ENCODE data around the gene TMEM237. TPM values are rescaled to one million over a fixed set of nuclear protein-coding genes. Genes with fewer than 3 reads are reported as not detected.

The TMEM237 gene
- total RNA-seq, 1 experiment from 2014 or later: 30.6 TPM

- peaks cover 24% of the 10 kb centered on the region for H3K36me3 ChIP-seq (ENCODE audit: control insufficient read depth, insufficient read depth, low read length)
- POLR2A ChIA-PET: no interaction called here
- intact Hi-C loops (cut with micrococcal nuclease; ENCODE audit: unreplicated experiment): no loop called here
These were observed 12.3 kb downstream of the TMEM237 start for GRCh38 chr2:201631041-201631440.

GRCh38 chr2:201630577-201630976, 12.7 kb downstream of the TMEM237 start:
- H3K4me1 ChIP-seq (ENCODE audit: control insufficient read depth, insufficient read depth, low read length): no peaks in the 10 kb centered on the region
- POLR2A ChIA-PET: no interaction called here
- H3K4me3 ChIP-seq (ENCODE audit: low read depth in 2 of 2, low read length in 2 of 2): no peak overlapping the region
- in situ Hi-C loops (cut with HindIII; ENCODE audit: low pct_unique_long_range_greater_than_20kb, low sequenced_read_pairs): no loop called here
- ATAC-seq (no peak), DNase-seq (ENCODE audit: low read depth, low spot score) (no peak)
- CTCF ChIA-PET: no interaction called here
- H3K27me3 ChIP-seq (ENCODE audit: control insufficient read depth, insufficient read depth, low read length): no peaks in the 10 kb centered on the region
- BruUV-seq (replicated peaks): no TSS peak
- peaks cover 24% of the 10 kb centered on the region for H3K36me3 ChIP-seq (ENCODE audit: control insufficient read depth, insufficient read depth, low read length)
- H3K27ac ChIP-seq (ENCODE audit: low read length): no peak overlapping the region
- H3K9me3 ChIP-seq (ENCODE audit: control insufficient read depth, insufficient read depth, low read depth, low read length): no peaks in the 10 kb centered on the region
- TF ChIP-seq TCF7L2 (IDR thresholded peaks at IDR 0.05; ENCODE audit: low read depth, low read length): no peak
- TF ChIP-seq CTCF (IDR thresholded peaks at IDR 0.05): no peak
- no peak for TF ChIP-seq SIN3A (IDR thresholded peaks at IDR 0.05; ENCODE audit: borderline replicate concordance, insufficient read depth, low read depth, low read length)
- no peak for TF ChIP-seq POLR2AphosphoS5 (IDR thresholded peaks at IDR 0.05; ENCODE audit: low read depth, low read length)
- TF ChIP-seq REST (IDR thresholded peaks at IDR 0.05; ENCODE audit: insufficient read depth in 1 of 2, low read depth in 2 of 2, low read length in 1 of 2): no peak
- intact Hi-C loops (cut with micrococcal nuclease; ENCODE audit: unreplicated experiment): no loop called here

More at GRCh38 chr2:201631041-201631440, 12.3 kb downstream of the TMEM237 start:
- Histone ChIP-seq H3K9me3 (ENCODE audit: control insufficient read depth, insufficient read depth, low read depth, low read length) (no peaks in the 10 kb centered on the region), H3K27ac (ENCODE audit: low read length) (no peak overlapping the region), H3K4me1 (ENCODE audit: control insufficient read depth, insufficient read depth, low read length) (no peaks in the 10 kb centered on the region), H3K4me3 (ENCODE audit: low read depth in 2 of 2, low read length in 2 of 2) (no peak overlapping the region), H3K27me3 (ENCODE audit: control insufficient read depth, insufficient read depth, low read length) (no peaks in the 10 kb centered on the region)
- ATAC-seq: no peak
- no peak for DNase-seq (ENCODE audit: low read depth, low spot score)
- no peak for TF ChIP-seq POLR2AphosphoS5 (IDR thresholded peaks at IDR 0.05; ENCODE audit: low read depth, low read length)
- no peak for TF ChIP-seq SIN3A (IDR thresholded peaks at IDR 0.05; ENCODE audit: borderline replicate concordance, insufficient read depth, low read depth, low read length)
- no peak for TF ChIP-seq REST (IDR thresholded peaks at IDR 0.05; ENCODE audit: insufficient read depth in 1 of 2, low read depth in 2 of 2, low read length in 1 of 2)
- TF ChIP-seq CTCF (IDR thresholded peaks at IDR 0.05): no peak
- no peak for TF ChIP-seq TCF7L2 (IDR thresholded peaks at IDR 0.05; ENCODE audit: low read depth, low read length)
- in situ Hi-C loops (cut with HindIII; ENCODE audit: low pct_unique_long_range_greater_than_20kb, low sequenced_read_pairs): no loop called here
- CTCF ChIA-PET: no interaction called here
- no TSS peak for BruUV-seq (replicated peaks)

Measured in Panc1 (cell line).